H1 (cell line): Measurements from ENCODE around the gene UTP3. TPM values are rescaled to one million over a fixed set of nuclear protein-coding genes. Genes with fewer than 3 reads are reported as not detected.

Experiments
- CTCF ChIA-PET: fragments of 300-600 bp; sonication (Branson Sonifier 250); formaldehyde crosslinking; loops from one replicate; lab custom pipeline; 2021; ENCODE audit not compliant: partially characterized antibody; lab: Charles Lee
- POLR2A ChIA-PET: fragments of 300-600 bp; sonication (Branson Sonifier 250); formaldehyde crosslinking; loops from one replicate; lab custom pipeline; 2021; ENCODE audit warnings: inconsistent platforms; ENCODE audit not compliant: partially characterized antibody; lab: Charles Lee
- DNase-seq, 2 experiments: peaks; one replicate each; pipeline versions ENCODE4 v3.0.0 to v3.0.0-alpha.2; 2010 to 2022; ENCODE audit warnings: low spot score in 2 of 2, low read depth in 1 of 2, mixed read lengths in 1 of 2
- FAIRE-seq: peaks from 2 replicates; lab custom pipeline; 2011; peaks lifted over from hg19 to GRCh38; lab: Jason Lieb, UNC
- H2AFZ ChIP-seq: 2 replicates; pipeline ENCODE4 v1.8.1; 2012; ENCODE audit warnings: low read length, inconsistent platforms
- H2AK5ac ChIP-seq: 2 replicates; pipeline ENCODE4 v1.6.1; 2013; ENCODE audit warnings: low read depth, low read length
- H2BK120ac ChIP-seq: replicated peaks from 2 replicates; pipeline ENCODE3; 2013; ENCODE audit warnings: low read depth, low read length, inconsistent platforms
- H2BK12ac ChIP-seq: 2 replicates; pipeline ENCODE4 v1.6.1; 2013; ENCODE audit warnings: low read depth, low read length
- H2BK15ac ChIP-seq: 2 replicates; pipeline ENCODE4 v1.6.1; 2013; ENCODE audit warnings: low read length
- H2BK20ac ChIP-seq: 2 replicates; pipeline ENCODE4 v1.6.1; 2013; ENCODE audit warnings: low read length
- H2BK5ac ChIP-seq: 2 replicates; pipeline ENCODE4 v1.6.1; 2013; ENCODE audit warnings: low read depth, low read length
- H3K14ac ChIP-seq: 2 replicates; pipeline ENCODE4 v1.6.1; 2013; ENCODE audit warnings: inconsistent platforms; ENCODE audit not compliant: insufficient read length
- H3K18ac ChIP-seq: 2 replicates; pipeline ENCODE4 v1.6.1; 2013; ENCODE audit warnings: low read length; ENCODE audit errors: extremely low read depth
- H3K23ac ChIP-seq: 2 replicates; pipeline ENCODE4 v1.6.1; 2013; ENCODE audit warnings: inconsistent platforms; ENCODE audit not compliant: insufficient read length
- H3K23me2 ChIP-seq: 2 replicates; pipeline ENCODE4 v1.6.1; 2013; ENCODE audit warnings: low read depth, low read length
- H3K27ac ChIP-seq: 2 replicates; pipeline ENCODE4 v1.6.1; 2011; ENCODE audit warnings: low read depth, low read length, inconsistent platforms
- H3K27me3 ChIP-seq, 4 experiments: replicated peaks in 1 of 4; 1 replicate in 1 of 4; 2 replicates in 3 of 4; pipeline versions ENCODE4 v1.6.1 to v1.8.1; 2011 to 2013; ENCODE audit warnings: low read length in 3 of 4, mild to moderate bottlenecking in 3 of 4, inconsistent platforms in 2 of 4, mixed read lengths in 2 of 4, moderate library complexity in 1 of 4; ENCODE audit not compliant: control insufficient read depth in 3 of 4, insufficient read depth in 3 of 4; ENCODE audit errors: extremely low read depth in 1 of 4
- H3K36me3 ChIP-seq, 4 experiments: 2 replicates each; pipeline versions ENCODE4 v1.6.1 to v1.8.1; 2011 to 2013; ENCODE audit warnings: mild to moderate bottlenecking in 4 of 4, low read length in 3 of 4, moderate library complexity in 2 of 4, control low read depth in 1 of 4, inconsistent platforms in 1 of 4; ENCODE audit not compliant: insufficient read depth in 4 of 4, control insufficient read depth in 2 of 4
- H3K4ac ChIP-seq: replicated peaks from 2 replicates; pipeline ENCODE3; 2013; ENCODE audit warnings: low read length, low read depth, mixed read lengths, inconsistent platforms; ENCODE audit not compliant: insufficient read length
- H3K4me1 ChIP-seq, 4 experiments: replicated peaks in 1 of 4; 1 replicate in 1 of 4; 2 replicates in 3 of 4; pipeline versions ENCODE4 v1.6.1 to v1.8.1; 2011 to 2013; ENCODE audit warnings: low read length in 3 of 4, inconsistent platforms in 2 of 4, mixed read lengths in 1 of 4; ENCODE audit not compliant: insufficient read depth in 4 of 4, control insufficient read depth in 3 of 4
- H3K4me2 ChIP-seq, 2 experiments: 2 replicates each; pipeline versions ENCODE4 v1.6.1 to v1.8.1; 2011 to 2013; ENCODE audit warnings: low read depth in 2 of 2, low read length in 2 of 2, control low read depth in 1 of 2, inconsistent platforms in 1 of 2, mild to moderate bottlenecking in 1 of 2; ENCODE audit not compliant: insufficient read depth in 1 of 2
- H3K4me3 ChIP-seq, 4 experiments: fragments of 200-600, 300-600 bp in 1 of 4; sonication (generic), shearing (Covaris generic), sonication (Bioruptor Twin) in 1 of 4; 2 replicates each; pipeline versions ENCODE4 v1.5.1 to v1.8.1; 2011 to 2016; ENCODE audit warnings: low read length in 4 of 4, low read depth in 3 of 4, control low read depth in 2 of 4, inconsistent platforms in 2 of 4, mild to moderate bottlenecking in 2 of 4, mixed read lengths in 1 of 4, moderate library complexity in 1 of 4; ENCODE audit not compliant: insufficient read depth in 2 of 4; ENCODE audit errors: extremely low read depth in 1 of 4
- H3K56ac ChIP-seq: replicated peaks from 2 replicates; pipeline ENCODE3; 2013; ENCODE audit warnings: low read depth, mild to moderate bottlenecking, mixed read lengths, low read length, inconsistent platforms; ENCODE audit not compliant: insufficient read length
- H3K79me1 ChIP-seq: 2 replicates; pipeline ENCODE4 v1.6.1; 2013; ENCODE audit warnings: low read depth, low read length, control low read depth
- H3K79me2 ChIP-seq, 2 experiments: 2 replicates each; pipeline versions ENCODE4 v1.6.1 to v1.8.1; 2012 to 2013; ENCODE audit warnings: low read length in 2 of 2, mild to moderate bottlenecking in 2 of 2, inconsistent platforms in 1 of 2; ENCODE audit not compliant: insufficient read depth in 2 of 2, control insufficient read depth in 1 of 2
- H3K9ac ChIP-seq, 4 experiments: replicated peaks in 1 of 4; 1 replicate in 1 of 4; 2 replicates in 3 of 4; pipeline versions ENCODE4 v1.6.1 to v1.8.1; 2011 to 2013; ENCODE audit warnings: low read depth in 3 of 4, low read length in 3 of 4, control low read depth in 2 of 4, mild to moderate bottlenecking in 2 of 4, moderate library complexity in 2 of 4, inconsistent platforms in 1 of 4; ENCODE audit errors: extremely low read depth in 1 of 4
- H3K9me3 ChIP-seq, 2 experiments: 2 replicates each; pipeline versions ENCODE4 v1.6.1 to v1.8.1; 2012 to 2013; ENCODE audit warnings: mild to moderate bottlenecking in 2 of 2, moderate library complexity in 2 of 2, control low read depth in 1 of 2, inconsistent platforms in 1 of 2, low read depth in 1 of 2, low read length in 1 of 2, mixed read lengths in 1 of 2; ENCODE audit not compliant: insufficient read depth in 2 of 2
- H4K20me1 ChIP-seq, 2 experiments: replicated peaks in 1 of 2; 2 replicates each; pipeline versions ENCODE3 to v1.8.1; 2011 to 2013; ENCODE audit warnings: inconsistent platforms in 2 of 2, low read length in 2 of 2, mild to moderate bottlenecking in 1 of 2; ENCODE audit not compliant: insufficient read depth in 2 of 2, control insufficient read depth in 1 of 2
- H4K5ac ChIP-seq: 2 replicates; pipeline ENCODE4 v1.6.1; 2013; ENCODE audit warnings: low read length, low read depth, mixed read lengths, inconsistent platforms; ENCODE audit not compliant: insufficient read length
- H4K8ac ChIP-seq: 2 replicates; pipeline ENCODE4 v1.8.0; 2013; ENCODE audit warnings: mild to moderate bottlenecking, moderate library complexity, low read length, inconsistent platforms; ENCODE audit not compliant: insufficient read depth; ENCODE audit errors: extremely low read depth
- H4K91ac ChIP-seq: replicated peaks from 2 replicates; pipeline ENCODE3; 2013; ENCODE audit warnings: low read length, mixed read lengths, inconsistent platforms; ENCODE audit not compliant: insufficient read length
- BRCA1 ChIP-seq: IDR thresholded peaks from 2 replicates; pipeline ENCODE4 v1.6.1; 2012; ENCODE audit warnings: low read depth, low read length, improper control_type of control experiment
- CEBPB ChIP-seq: IDR thresholded peaks from 2 replicates; pipeline ENCODE4 v1.6.1; 2012; ENCODE audit warnings: low read depth, low read length
- EP300 ChIP-seq, 2 experiments: IDR thresholded peaks; 1 replicate in 1 of 2; 2 replicates in 1 of 2; pipeline ENCODE4 v1.6.1; 2011 to 2012; ENCODE audit warnings: low read depth in 2 of 2, low read length in 2 of 2, mild to moderate bottlenecking in 2 of 2, borderline replicate concordance in 1 of 2, inconsistent platforms in 1 of 2, moderate library complexity in 1 of 2
- RFX5 ChIP-seq: IDR thresholded peaks from 2 replicates; pipeline ENCODE4 v1.6.1; 2011; ENCODE audit warnings: low read depth, low read length, improper control_type of control experiment, borderline replicate concordance
- ZNF274 ChIP-seq: IDR thresholded peaks from 2 replicates; pipeline ENCODE4 v1.7.0; 2012; ENCODE audit warnings: low read length, borderline replicate concordance; ENCODE audit errors: extremely low read depth
- WGBS, 2 experiments: shearing (Covaris generic) in 1 of 2; methylation state at CpG; one replicate each; pipeline versions ENCODE4 v1.1.6 to v1.1.7; 2013 to 2015; ENCODE audit warnings: low lambda C conversion rate in 2 of 2, mixed read lengths in 2 of 2, inconsistent platforms in 1 of 2, low coverage in 1 of 2, missing lambda C conversion rate in 1 of 2; ENCODE audit not compliant: insufficient replicate concordance in 2 of 2, insufficient coverage in 1 of 2, insufficient read length in 1 of 2; ENCODE audit errors: extremely low coverage in 1 of 2, missing lambda C conversion rate in 1 of 2; 5-methylcytosine and 5-hydroxymethylcytosine counted together
- polyA plus RNA-seq, 7 experiments: library from polyadenylated mRNA; depleted of rRNA in 3 of 7; stranded (reverse) in 5 of 7; unstranded in 2 of 7; fragments of >200 nt in 5 of 7; fragments of 200-250 nt in 2 of 7; gene quantifications; 1 replicate in 5 of 7; 2 replicates in 1 of 7; 4 replicates in 1 of 7; pipeline versions ENCODE4 v1.2.1 to v1.2.3, GENCODE V29; 2011 to 2013; ENCODE audit warnings: missing spikeins in 2 of 7, mixed read lengths in 2 of 7
- total RNA-seq: library from RNA; stranded (reverse); fragmentation: NEBNext Ultra II Directional; extraction: Animal tissue kit (Norgen Biotek cat#: 25700); gene quantifications from 2 replicates; pipeline ENCODE4 v1.2.1, GENCODE V29; 2021
- TF ChIP-seq, protein P1 (sequence below): IDR thresholded peaks from 2 replicates; pipeline ENCODE4 v1.6.1; 2012; ENCODE audit warnings: inconsistent platforms

UTP3 gene
- total and polyA plus RNA-seq, 2 of the 8 experiments (the other 6 are each of a cell fraction or from before 2014, with no cell fraction given) = 11.2 to 51.3 TPM

DNA sequence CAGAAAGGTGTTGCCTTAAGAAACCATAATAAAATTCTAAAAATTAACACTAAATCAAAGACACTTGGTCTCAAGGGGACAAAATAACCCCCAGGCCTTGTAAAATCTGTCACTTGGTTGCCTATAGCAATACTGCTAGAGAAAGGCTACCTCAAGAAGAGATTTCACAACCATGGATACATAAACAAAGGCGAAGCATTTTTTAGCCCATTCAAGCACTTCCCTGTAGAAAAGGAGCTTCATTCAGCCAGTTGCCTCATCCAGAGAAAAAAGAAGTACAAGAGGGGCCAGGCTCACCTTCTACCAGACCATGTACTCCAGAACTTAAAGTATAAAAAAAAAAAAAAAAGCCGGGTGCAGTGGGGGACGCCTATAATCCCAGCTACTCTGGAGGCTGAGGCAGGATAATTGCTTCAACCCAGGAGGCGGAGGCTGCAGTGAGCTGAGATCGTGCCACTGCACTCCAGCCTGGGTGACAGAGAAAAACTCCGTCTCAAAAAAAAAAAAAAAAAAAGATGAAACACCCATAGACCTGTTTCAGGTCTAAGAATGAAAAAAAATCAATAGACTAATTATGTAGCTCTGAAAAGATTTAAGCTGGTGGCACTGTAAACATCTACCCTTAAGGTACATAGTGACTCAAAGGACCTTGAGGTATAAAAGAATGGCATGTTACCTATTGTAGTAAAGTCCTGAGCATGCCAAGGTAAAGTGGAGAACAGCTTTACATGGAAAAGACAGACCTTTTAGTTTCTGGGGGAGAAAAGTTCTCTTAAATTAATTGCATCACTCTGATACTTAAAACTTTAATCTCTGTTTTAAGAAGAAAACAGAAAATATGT is 51.4 kb downstream of the UTP3 start:
- Histone ChIP-seq H2BK5ac (no peak overlapping the region), H3K79me1 (no peaks in the 10 kb centered on the region), H3K9me3 (no peaks in the 10 kb centered on the region), H3K4me2 (no peak overlapping the region), H2BK20ac (no peak overlapping the region), H4K5ac (no peak overlapping the region), H3K36me3 (no peaks in the 10 kb centered on the region), H3K9ac (no peak overlapping the region), H2BK15ac (no peak overlapping the region), H3K18ac (no peak overlapping the region), H2AK5ac (no peak overlapping the region), H2BK120ac (no peak overlapping the region), H3K14ac (no peak overlapping the region), H3K56ac (no peak overlapping the region), H2AFZ (no peak overlapping the region), H3K79me2 (no peaks in the 10 kb centered on the region), H2BK12ac (no peak overlapping the region), H3K27me3 (no peaks in the 10 kb centered on the region), H3K4me3 (no peak overlapping the region), H4K91ac (no peak overlapping the region), H3K23me2 (no peaks in the 10 kb centered on the region), H3K23ac (no peak overlapping the region), H3K4me1 (peaks cover 0 to 3% (median 1%) of the 10 kb centered on the region in 4 experiments; a peak in 3 of 7 replicates), H3K27ac (no peak overlapping the region), H3K4ac (no peak overlapping the region), H4K8ac (no peak overlapping the region), H4K20me1 (peaks cover 0 to 1% of the 10 kb centered on the region in 2 experiments)
- WGBS, 2 experiments = 73% methylated on average over 5 of the region's 6 CpGs; no CpG with 5 or more reads in 1 of the 2 experiments
- DNase-seq (no peak), FAIRE-seq (no peak)
- ChIA-PET POLR2A (interaction anchor here (0.6 kb wide), 1 partner anchor 103 kb away, joined by 4 read pairs; no protein-coding TSS in a partner anchor), CTCF (interaction anchor here (0.7 to 1.6 kb wide), 6 partner anchors 9 to 491 kb away, joined by 3 to 5 read pairs (median 4); partner anchors contain the start of gene RUFY3)
- TF ChIP-seq CEBPB = peak; percentile 55; the same call in 1 of the 2 replicates
- TF ChIP-seq RFX5 = no peak
- no peak for TF ChIP-seq ZNF274
- no peak for TF ChIP-seq BRCA1
- TF ChIP-seq EP300 (IDR thresholded peaks at IDR 0.05; ENCODE audit: borderline replicate concordance in 1 of 2, low read depth in 2 of 2, low read length in 2 of 2) = no peak
- TF ChIP-seq, protein P1, sequence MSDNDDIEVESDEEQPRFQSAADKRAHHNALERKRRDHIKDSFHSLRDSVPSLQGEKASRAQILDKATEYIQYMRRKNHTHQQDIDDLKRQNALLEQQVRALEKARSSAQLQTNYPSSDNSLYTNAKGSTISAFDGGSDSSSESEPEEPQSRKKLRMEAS = no peak
